Osteoblast (primary cell): ENCODE measurements around the gene STEAP3. TPM values are rescaled to one million over a fixed set of nuclear protein-coding genes. Genes with fewer than 3 reads are reported as not detected.

Source experiments
- DNase-seq: peaks from one replicate; pipeline ENCODE4 v3.0.0; 2011; ENCODE audit warnings: low spot score, mixed read lengths; ENCODE audit not compliant: insufficient read length; ENCODE audit errors: missing footprints
- H2AFZ ChIP-seq: 2 replicates; pipeline ENCODE4 v1.6.0; 2011; ENCODE audit warnings: mild to moderate bottlenecking, low read length
- H3K27ac ChIP-seq: 2 replicates; pipeline ENCODE4 v1.5.1; 2011; ENCODE audit warnings: mild to moderate bottlenecking, low read depth, low read length, moderate library complexity
- H3K27me3 ChIP-seq: 2 replicates; pipeline ENCODE4 v1.6.0; 2012; ENCODE audit warnings: mild to moderate bottlenecking, control low read depth, inconsistent platforms, low read length, moderate library complexity; ENCODE audit not compliant: insufficient read depth
- H3K36me3 ChIP-seq: 2 replicates; pipeline ENCODE4 v1.5.1; 2011; ENCODE audit warnings: mild to moderate bottlenecking, low read length, control low read depth, moderate library complexity; ENCODE audit not compliant: insufficient read depth
- H3K4me1 ChIP-seq: 2 replicates; pipeline ENCODE4 v1.5.1; 2011; ENCODE audit warnings: mild to moderate bottlenecking, low read length, control low read depth, moderate library complexity; ENCODE audit not compliant: insufficient read depth
- H3K4me2 ChIP-seq: 2 replicates; pipeline ENCODE4 v1.6.0; 2011; ENCODE audit warnings: mild to moderate bottlenecking, low read length; ENCODE audit not compliant: insufficient read depth
- H3K4me3 ChIP-seq: fragments of 200-600 bp; sonication (generic); 3 replicates; pipeline ENCODE4 v1.5.1; 2012; ENCODE audit warnings: mild to moderate bottlenecking, low read length, inconsistent platforms; ENCODE audit not compliant: insufficient read depth
- H3K79me2 ChIP-seq: 2 replicates; pipeline ENCODE4 v1.6.0; 2012; ENCODE audit warnings: mild to moderate bottlenecking, low read length, control low read depth, inconsistent platforms; ENCODE audit not compliant: insufficient read depth
- H3K9me3 ChIP-seq: 2 replicates; pipeline ENCODE4 v1.5.1; 2011; ENCODE audit warnings: low read depth, low read length, control low read depth
- H4K20me1 ChIP-seq: 2 replicates; pipeline ENCODE4 v1.6.0; 2012; ENCODE audit warnings: mild to moderate bottlenecking, low read length, control low read depth; ENCODE audit not compliant: insufficient read depth
- CTCF ChIP-seq: IDR thresholded peaks from 2 replicates; pipeline ENCODE4 v1.5.1; 2011; ENCODE audit warnings: mild to moderate bottlenecking, low read depth, low read length, moderate library complexity; ENCODE audit errors: extremely low read depth
- total RNA-seq: library from RNA; depleted of rRNA; stranded (reverse); fragments of >200 nt; gene quantifications from 2 replicates; pipeline ENCODE4 v1.2.3, GENCODE V29; 2012

The STEAP3 gene
- total RNA-seq, 1 donor: 40.9 TPM

- H3K27ac ChIP-seq: no peak overlapping the region
- TF ChIP-seq CTCF: no peak
- H4K20me1 ChIP-seq: no peaks in the 10 kb centered on the region
- no peaks in the 10 kb centered on the region for H3K36me3 ChIP-seq
- H3K27me3 ChIP-seq: no peaks in the 10 kb centered on the region
- no peak overlapping the region for H3K4me2 ChIP-seq
- H3K9me3 ChIP-seq: no peaks in the 10 kb centered on the region
- no peak overlapping the region for H2AFZ ChIP-seq
- no peaks in the 10 kb centered on the region for H3K79me2 ChIP-seq
- no peak overlapping the region for H3K4me3 ChIP-seq
- DNase-seq: no peak
- H3K4me1 ChIP-seq: peaks cover 17% of the 10 kb centered on the region
These were observed 3.8 kb upstream of the STEAP3 start for GRCh38 chr2:119219873-119220272.

- H3K27ac ChIP-seq: no peak overlapping the region
- H3K79me2 ChIP-seq: peaks cover 4% of the 10 kb centered on the region
- H3K4me3 ChIP-seq: no peak overlapping the region
- H2AFZ ChIP-seq: no peak overlapping the region
- H3K4me2 ChIP-seq: no peak overlapping the region
- no peaks in the 10 kb centered on the region for H3K9me3 ChIP-seq
- peak; percentile 69 for DNase-seq
- H4K20me1 ChIP-seq: no peaks in the 10 kb centered on the region
- no peaks in the 10 kb centered on the region for H3K27me3 ChIP-seq
- H3K4me1 ChIP-seq: peaks cover 17% of the 10 kb centered on the region
- TF ChIP-seq CTCF: no peak
- no peaks in the 10 kb centered on the region for H3K36me3 ChIP-seq
These were observed 2.8 kb upstream of the STEAP3 start for GRCh38 chr2:119220720-119221301.

- Histone ChIP-seq H3K4me2 (no peak overlapping the region), H3K36me3 (no peaks in the 10 kb centered on the region), H2AFZ (no peak overlapping the region), H3K4me1 (peaks cover 17% of the 10 kb centered on the region), H4K20me1 (no peaks in the 10 kb centered on the region), H3K9me3 (no peaks in the 10 kb centered on the region), H3K27ac (no peak overlapping the region), H3K4me3 (no peak overlapping the region), H3K27me3 (no peaks in the 10 kb centered on the region), H3K79me2 (peaks cover 8% of the 10 kb centered on the region)
- no peak for TF ChIP-seq CTCF
- no peak for DNase-seq
These were observed 2.0 kb upstream of the STEAP3 start for GRCh38 chr2:119221609-119222008.

- no peak overlapping the region for H2AFZ ChIP-seq
- peaks cover 17% of the 10 kb centered on the region for H3K4me1 ChIP-seq
- no peak overlapping the region for H3K4me3 ChIP-seq
- H3K36me3 ChIP-seq: no peaks in the 10 kb centered on the region
- peak; percentile 63 for DNase-seq
- no peak overlapping the region for H3K4me2 ChIP-seq
- H3K79me2 ChIP-seq: peaks cover 8% of the 10 kb centered on the region
- H4K20me1 ChIP-seq: no peaks in the 10 kb centered on the region
- no peak overlapping the region for H3K27ac ChIP-seq
- H3K27me3 ChIP-seq: no peaks in the 10 kb centered on the region
- TF ChIP-seq CTCF: no peak
- no peaks in the 10 kb centered on the region for H3K9me3 ChIP-seq
These were observed 1.4 kb upstream of the STEAP3 start for GRCh38 chr2:119222213-119222612.
